T47D (cell line): ENCODE results near the gene SHOC1.
A peak's percentile ranks its signal among the peaks of the same experiment; 100 is the strongest.

Experiments
- DNase-seq, 2 experiments: peaks; one replicate each; pipeline versions ENCODE4 v3.0.0 to v3.0.0-alpha.2; 2011 to 2012; ENCODE audit warnings: low read depth in 1 of 2, low spot score in 1 of 2
- JUND ChIP-seq: IDR thresholded peaks from 2 replicates; pipeline ENCODE4 v1.6.1; 2012; ENCODE audit warnings: low read depth
- in situ Hi-C: cut with HindIII; loops from 2 replicates; pipeline ENCODE4 v1.10.0; 2016; ENCODE audit warnings: low sequenced_read_pairs, low pct_unique_long_range_greater_than_20kb

Gene SHOC1

GRCh38 chr9:111794835-111795556, at the start of gene SHOC1:
TSS of gene SHOC1 (minus strand) at chr9:111794937. CDS start at chr9:111791418, 3,519 bp downstream.
- no peak for TF ChIP-seq JUND
- in situ Hi-C loops, result no loop called here
- no peak for DNase-seq

GRCh38 chr9:111843971-111844370, 49.2 kb upstream of the SHOC1 start:
- no peak for TF ChIP-seq JUND
- in situ Hi-C loops, result no loop called here
- peak in 1 of 2 experiments; percentile 60 for DNase-seq

GRCh38 chr9:111842313-111842712, 47.6 kb upstream of the SHOC1 start:
- in situ Hi-C loops, result no loop called here
- no peak for TF ChIP-seq JUND
- no peak for DNase-seq

- no peak for DNase-seq
- TF ChIP-seq JUND, result no peak
- in situ Hi-C loops, result no loop called here
Measured at GRCh38 chr9:111840442-111840841, 45.7 kb upstream of the SHOC1 start.

GRCh38 chr9:111839987-111840386, 45.2 kb upstream of the SHOC1 start:
- in situ Hi-C loops, result no loop called here
- peak in 1 of 2 experiments; percentile 32 for DNase-seq
- TF ChIP-seq JUND, result no peak

- peak; percentile 13 to 87 for DNase-seq
- TF ChIP-seq JUND, result peak; percentile 85
Measured at GRCh38 chr9:111839387-111839786, 44.6 kb upstream of the SHOC1 start.

GRCh38 chr9:111838439-111838838, 43.7 kb upstream of the SHOC1 start:
- in situ Hi-C loops, result no loop called here
- no peak for TF ChIP-seq JUND
- no peak for DNase-seq

More at GRCh38 chr9:111839387-111839786, 44.6 kb upstream of the SHOC1 start:
- in situ Hi-C loops, result no loop called here

GRCh38 chr9:111836311-111836710, 41.6 kb upstream of the SHOC1 start:
- DNase-seq, result no peak
- no peak for TF ChIP-seq JUND
- in situ Hi-C loops, result no loop called here

- DNase-seq, result no peak
- TF ChIP-seq JUND, result no peak
- in situ Hi-C loops, result no loop called here
Measured at GRCh38 chr9:111833941-111834340, 39.2 kb upstream of the SHOC1 start.

GRCh38 chr9:111832449-111832848, 37.7 kb upstream of the SHOC1 start:
- no peak for TF ChIP-seq JUND
- in situ Hi-C loops, result no loop called here
- DNase-seq, result no peak

GRCh38 chr9:111831371-111832108, 36.8 kb upstream of the SHOC1 start:
- TF ChIP-seq JUND, result no peak
- DNase-seq, result no peak
- in situ Hi-C loops, result no loop called here

- in situ Hi-C loops, result no loop called here
- TF ChIP-seq JUND, result no peak
- DNase-seq, result peak in 1 of 2 experiments; percentile 58
Measured at GRCh38 chr9:111828193-111828592, 33.5 kb upstream of the SHOC1 start.

- in situ Hi-C loops, result no loop called here
- TF ChIP-seq JUND, result no peak
- DNase-seq, result no peak
Measured at GRCh38 chr9:111825468-111826145, 30.9 kb upstream of the SHOC1 start.
